Measurements from ENCODE around the gene CPEB4. TPM values are rescaled to one million over a fixed set of nuclear protein-coding genes. Genes with fewer than 3 reads are reported as not detected.

Gene CPEB4
- total RNA-seq, 2 experiments from 2014 or later, result 18.3 to 19.2 TPM

DNA sequence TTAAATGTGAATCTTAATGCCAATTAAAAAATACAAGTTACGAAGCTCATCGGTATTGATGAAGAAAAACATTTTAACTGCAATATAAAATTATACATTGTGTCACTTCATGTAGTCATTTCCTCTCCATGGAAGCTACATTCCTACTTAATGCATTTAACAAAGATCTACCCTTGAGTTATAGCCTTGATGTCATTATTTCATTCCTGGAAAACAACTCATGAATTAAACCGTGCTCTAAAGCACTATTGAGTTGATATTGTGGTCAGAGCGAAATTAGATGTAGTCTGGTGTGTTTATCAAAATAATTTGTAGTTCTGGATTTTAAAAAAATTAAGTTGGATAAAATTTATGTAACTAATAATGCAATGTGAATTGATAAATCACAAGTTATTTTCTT, 111.9 kb downstream of the CPEB4 start:
- Histone ChIP-seq H3K27ac (ENCODE audit: low read depth in 1 of 2, low read length in 2 of 2) (no peak overlapping the region), H3K9me3 (ENCODE audit: control insufficient read depth in 1 of 2, insufficient read depth in 1 of 2, low read length in 2 of 2) (no peaks in the 10 kb centered on the region), H3K4me1 (ENCODE audit: insufficient read depth, low read length) (no peaks in the 10 kb centered on the region), H3K4me3 (ENCODE audit: low read length) (no peak overlapping the region), H3K27me3 (ENCODE audit: control insufficient read depth in 1 of 2, insufficient read depth in 2 of 2, low read length in 2 of 2) (peaks cover 0 to 5% of the 10 kb centered on the region in 2 experiments), H3K36me3 (ENCODE audit: insufficient read depth, low read length) (no peaks in the 10 kb centered on the region)
- H3K4me3 Mint-ChIP-seq, result no peak overlapping the region
- TF ChIP-seq, protein P1, sequence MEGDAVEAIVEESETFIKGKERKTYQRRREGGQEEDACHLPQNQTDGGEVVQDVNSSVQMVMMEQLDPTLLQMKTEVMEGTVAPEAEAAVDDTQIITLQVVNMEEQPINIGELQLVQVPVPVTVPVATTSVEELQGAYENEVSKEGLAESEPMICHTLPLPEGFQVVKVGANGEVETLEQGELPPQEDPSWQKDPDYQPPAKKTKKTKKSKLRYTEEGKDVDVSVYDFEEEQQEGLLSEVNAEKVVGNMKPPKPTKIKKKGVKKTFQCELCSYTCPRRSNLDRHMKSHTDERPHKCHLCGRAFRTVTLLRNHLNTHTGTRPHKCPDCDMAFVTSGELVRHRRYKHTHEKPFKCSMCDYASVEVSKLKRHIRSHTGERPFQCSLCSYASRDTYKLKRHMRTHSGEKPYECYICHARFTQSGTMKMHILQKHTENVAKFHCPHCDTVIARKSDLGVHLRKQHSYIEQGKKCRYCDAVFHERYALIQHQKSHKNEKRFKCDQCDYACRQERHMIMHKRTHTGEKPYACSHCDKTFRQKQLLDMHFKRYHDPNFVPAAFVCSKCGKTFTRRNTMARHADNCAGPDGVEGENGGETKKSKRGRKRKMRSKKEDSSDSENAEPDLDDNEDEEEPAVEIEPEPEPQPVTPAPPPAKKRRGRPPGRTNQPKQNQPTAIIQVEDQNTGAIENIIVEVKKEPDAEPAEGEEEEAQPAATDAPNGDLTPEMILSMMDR (IDR thresholded peaks at IDR 0.05), result no peak
- H3K27me3 Mint-ChIP-seq, result peaks cover 40% of the 10 kb centered on the region
- no peaks in the 10 kb centered on the region for H3K4me1 Mint-ChIP-seq (ENCODE audit: low read depth)
- H3K36me3 Mint-ChIP-seq (ENCODE audit: low read depth), result no peaks in the 10 kb centered on the region
- H3K9me3 Mint-ChIP-seq, result no peaks in the 10 kb centered on the region
- no peak overlapping the region for H3K27ac Mint-ChIP-seq
- CTCF ChIA-PET, result no interaction called here
- no peak for DNase-seq
- intact Hi-C loops (cut with DNase I, micrococcal nuclease), result no loop called here
- ATAC-seq (ENCODE audit: poor library complexity), result no peak
- POLR2A ChIA-PET, result no interaction called here

GRCh38 chr5:174003795-174004194, 115.6 kb downstream of the CPEB4 start:
- no peaks in the 10 kb centered on the region for H3K4me1 Mint-ChIP-seq (ENCODE audit: low read depth)
- no peak overlapping the region for H3K27ac ChIP-seq (ENCODE audit: low read depth in 1 of 2, low read length in 2 of 2)
- H3K9me3 Mint-ChIP-seq, result no peaks in the 10 kb centered on the region
- TF ChIP-seq, protein P1 (IDR thresholded peaks at IDR 0.05), result no peak
- no peaks in the 10 kb centered on the region for H3K36me3 Mint-ChIP-seq (ENCODE audit: low read depth)
- DNase-seq (no peak), ATAC-seq (ENCODE audit: poor library complexity) (no peak)
- no peak overlapping the region for H3K4me3 ChIP-seq (ENCODE audit: low read length)
- H3K27me3 Mint-ChIP-seq, result peaks cover 20% of the 10 kb centered on the region
- intact Hi-C loops (cut with DNase I, micrococcal nuclease), result no loop called here
- no peaks in the 10 kb centered on the region for H3K36me3 ChIP-seq (ENCODE audit: insufficient read depth, low read length)
- ChIA-PET CTCF (no interaction called here), POLR2A (no interaction called here)
- no peaks in the 10 kb centered on the region for H3K27me3 ChIP-seq (ENCODE audit: control insufficient read depth in 1 of 2, insufficient read depth in 2 of 2, low read length in 2 of 2)
- H3K9me3 ChIP-seq (ENCODE audit: control insufficient read depth in 1 of 2, insufficient read depth in 1 of 2, low read length in 2 of 2), result no peaks in the 10 kb centered on the region
- no peaks in the 10 kb centered on the region for H3K4me1 ChIP-seq (ENCODE audit: insufficient read depth, low read length)
- H3K4me3 Mint-ChIP-seq, result no peak overlapping the region
- H3K27ac Mint-ChIP-seq, result no peak overlapping the region

DNA sequence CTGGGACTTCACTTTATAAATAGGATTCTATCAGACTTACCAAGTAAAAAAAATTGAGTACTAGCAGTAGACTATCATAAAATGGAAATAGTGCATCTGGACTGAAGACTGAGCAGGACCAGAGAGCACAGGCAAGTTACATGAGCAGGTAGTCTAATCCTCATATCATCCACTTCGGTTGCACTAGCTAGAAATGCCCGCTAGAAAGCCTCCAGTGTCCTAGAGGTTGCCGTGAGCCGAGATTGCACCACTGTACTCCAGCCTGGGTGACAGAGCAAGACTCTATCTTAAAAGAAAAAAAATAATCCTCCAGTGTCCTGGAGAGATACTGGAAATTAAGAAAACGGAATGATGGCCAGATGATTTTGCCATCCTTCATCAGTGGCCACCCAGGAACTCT, 120.8 kb downstream of the CPEB4 start:
- Mint-ChIP-seq H3K27ac (no peak overlapping the region), H3K9me3 (no peaks in the 10 kb centered on the region), H3K27me3 (peaks cover 21% of the 10 kb centered on the region), H3K36me3 (ENCODE audit: low read depth) (no peaks in the 10 kb centered on the region), H3K4me1 (ENCODE audit: low read depth) (no peaks in the 10 kb centered on the region), H3K4me3 (no peak overlapping the region)
- POLR2A ChIA-PET, result no interaction called here
- H3K27ac ChIP-seq (ENCODE audit: low read depth in 1 of 2, low read length in 2 of 2), result no peak overlapping the region
- CTCF ChIA-PET, result no interaction called here
- no peak overlapping the region for H3K4me3 ChIP-seq (ENCODE audit: low read length)
- no peaks in the 10 kb centered on the region for H3K36me3 ChIP-seq (ENCODE audit: insufficient read depth, low read length)
- intact Hi-C loops (cut with DNase I, micrococcal nuclease), result no loop called here
- TF ChIP-seq, protein P1 (IDR thresholded peaks at IDR 0.05), result no peak
- DNase-seq (no peak), ATAC-seq (ENCODE audit: poor library complexity) (no peak)
- H3K9me3 ChIP-seq (ENCODE audit: control insufficient read depth in 1 of 2, insufficient read depth in 1 of 2, low read length in 2 of 2), result no peaks in the 10 kb centered on the region
- no peaks in the 10 kb centered on the region for H3K27me3 ChIP-seq (ENCODE audit: control insufficient read depth in 1 of 2, insufficient read depth in 2 of 2, low read length in 2 of 2)
- no peaks in the 10 kb centered on the region for H3K4me1 ChIP-seq (ENCODE audit: insufficient read depth, low read length)
